GM10248 (cell line): ENCODE results near the gene SPZ1.
"Not testable (repeated sequence)": the region's sequence is repeated elsewhere in the genome, so short reads cannot be mapped to it uniquely, and the experiment has no call there.

Experiments used
- CTCF ChIA-PET: fragments of 300-600 bp; sonication (Branson Sonifier 250); formaldehyde crosslinking; extraction: SDS; loops from one replicate; lab custom pipeline; 2021; ENCODE audit warnings: antibody characterized with exemption; lab: Yijun Ruan, JAX
- POLR2A ChIA-PET: fragments of 350-650 bp; sonication (Branson Sonifier 250); formaldehyde crosslinking; extraction: SDS; loops from one replicate; lab custom pipeline; 2020; ENCODE audit warnings: antibody characterized with exemption; lab: Yijun Ruan, JAX
- DNase-seq: peaks from one replicate; pipeline ENCODE4 v3.0.0; 2012; ENCODE audit errors: extremely low spot score
- TF ChIP-seq, protein P1 (sequence below): IDR thresholded peaks from 2 replicates; pipeline ENCODE4 v1.5.1; 2012; ENCODE audit warnings: mild to moderate bottlenecking, low read depth; ENCODE audit errors: extremely low read depth, missing control alignments, control extremely low read depth

The SPZ1 gene

DNA sequence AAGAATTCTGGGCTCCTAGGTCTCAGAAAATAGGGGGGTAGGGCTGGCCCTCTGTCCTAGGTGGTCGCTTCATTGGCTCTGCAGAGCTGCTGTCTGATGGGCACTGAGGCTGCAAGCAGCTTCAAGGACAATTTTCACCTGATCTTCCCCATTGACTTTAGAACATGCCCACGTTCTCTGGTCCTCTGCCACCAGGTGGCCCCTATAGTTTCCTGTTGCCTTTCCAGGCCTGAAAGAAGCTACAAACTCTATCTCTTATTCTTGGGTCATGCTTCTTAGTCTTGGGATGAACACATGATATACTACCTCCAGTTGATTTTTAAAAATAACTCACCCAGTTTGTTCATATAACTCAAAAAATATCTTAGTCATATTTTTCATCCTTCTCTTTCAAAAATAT is 26.3 kb downstream of the SPZ1 start:
- ChIA-PET CTCF (interaction anchor here (0.6 to 1.4 kb wide), 11 partner anchors 11 to 1157 kb away, joined by 3 to 7 read pairs (median 3); no protein-coding TSS in a partner anchor), POLR2A (no interaction called here)
- TF ChIP-seq, protein P1, sequence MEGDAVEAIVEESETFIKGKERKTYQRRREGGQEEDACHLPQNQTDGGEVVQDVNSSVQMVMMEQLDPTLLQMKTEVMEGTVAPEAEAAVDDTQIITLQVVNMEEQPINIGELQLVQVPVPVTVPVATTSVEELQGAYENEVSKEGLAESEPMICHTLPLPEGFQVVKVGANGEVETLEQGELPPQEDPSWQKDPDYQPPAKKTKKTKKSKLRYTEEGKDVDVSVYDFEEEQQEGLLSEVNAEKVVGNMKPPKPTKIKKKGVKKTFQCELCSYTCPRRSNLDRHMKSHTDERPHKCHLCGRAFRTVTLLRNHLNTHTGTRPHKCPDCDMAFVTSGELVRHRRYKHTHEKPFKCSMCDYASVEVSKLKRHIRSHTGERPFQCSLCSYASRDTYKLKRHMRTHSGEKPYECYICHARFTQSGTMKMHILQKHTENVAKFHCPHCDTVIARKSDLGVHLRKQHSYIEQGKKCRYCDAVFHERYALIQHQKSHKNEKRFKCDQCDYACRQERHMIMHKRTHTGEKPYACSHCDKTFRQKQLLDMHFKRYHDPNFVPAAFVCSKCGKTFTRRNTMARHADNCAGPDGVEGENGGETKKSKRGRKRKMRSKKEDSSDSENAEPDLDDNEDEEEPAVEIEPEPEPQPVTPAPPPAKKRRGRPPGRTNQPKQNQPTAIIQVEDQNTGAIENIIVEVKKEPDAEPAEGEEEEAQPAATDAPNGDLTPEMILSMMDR: peak; percentile 40
- DNase-seq: peak; percentile 48

DNA sequence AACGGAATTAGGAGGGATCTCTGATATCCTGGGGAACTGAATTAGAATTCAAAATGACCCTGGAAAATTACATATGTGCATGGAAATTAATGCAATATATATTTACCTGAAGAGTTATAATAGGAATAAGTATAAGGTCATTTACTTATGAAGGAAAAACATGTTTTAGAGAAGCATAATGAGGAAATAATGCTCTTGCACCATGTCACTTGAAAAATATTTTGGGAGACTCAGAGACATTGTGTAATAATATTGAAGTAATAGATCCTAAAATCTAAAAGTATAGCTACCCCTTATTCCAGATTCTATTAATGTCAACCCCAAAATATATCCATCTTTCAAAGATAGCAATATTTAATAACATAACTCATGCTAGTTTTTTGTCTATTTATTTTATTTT is 28.4 kb downstream of the SPZ1 start:
- POLR2A ChIA-PET: no interaction called here
- DNase-seq: no peak
- CTCF ChIA-PET: no interaction called here
- TF ChIP-seq, protein P1: no peak

DNA sequence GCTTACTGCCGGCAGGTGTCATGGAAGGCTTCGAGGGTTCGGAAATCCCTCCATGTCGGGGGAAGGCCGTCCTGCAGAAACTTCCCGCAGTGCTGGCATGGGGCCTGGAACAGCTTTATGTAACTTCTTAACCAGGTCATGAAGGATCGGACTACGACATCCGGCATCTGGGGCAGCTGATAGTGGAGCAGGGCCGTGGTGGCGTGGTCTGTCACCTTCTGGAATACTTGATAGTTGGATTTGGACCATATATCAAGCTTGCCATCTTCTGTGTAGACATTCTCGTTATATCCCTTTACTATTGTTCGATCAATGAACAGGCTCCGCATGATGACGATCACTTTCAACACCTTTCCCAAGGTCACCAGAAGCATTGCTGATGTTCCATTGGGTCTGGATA is 31.2 kb downstream of the SPZ1 start:
- POLR2A ChIA-PET, DNase-seq: not testable (repeated sequence)
- CTCF ChIA-PET: interaction anchor here (0.6 kb wide), 1 partner anchor 18 kb away, joined by 3 read pairs; no protein-coding TSS in a partner anchor

DNA sequence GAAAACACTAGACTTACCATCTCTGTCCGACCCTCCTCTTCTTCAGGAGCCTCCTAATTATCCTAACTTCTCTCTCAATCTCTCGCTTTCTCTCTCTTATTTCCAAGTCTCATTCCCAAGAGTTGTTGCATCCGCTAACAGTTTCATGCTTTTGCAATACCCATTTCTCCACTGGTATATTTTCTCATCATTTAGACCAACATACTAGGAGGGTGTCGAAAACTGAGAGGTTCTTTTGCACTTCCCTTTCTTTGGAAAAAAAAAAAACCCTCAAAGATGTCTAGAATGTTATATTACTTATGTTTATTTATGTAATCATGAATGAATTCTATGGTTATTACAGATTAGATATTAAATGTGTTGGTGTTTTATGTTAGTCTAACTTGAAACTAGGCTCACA is 35.9 kb downstream of the SPZ1 start:
- CTCF ChIA-PET: interaction anchor here (1.0 kb wide), 1 partner anchor 11 kb away, joined by 3 read pairs; no protein-coding TSS in a partner anchor
- no peak for DNase-seq
- POLR2A ChIA-PET: no interaction called here
- TF ChIP-seq, protein P1: no peak

DNA sequence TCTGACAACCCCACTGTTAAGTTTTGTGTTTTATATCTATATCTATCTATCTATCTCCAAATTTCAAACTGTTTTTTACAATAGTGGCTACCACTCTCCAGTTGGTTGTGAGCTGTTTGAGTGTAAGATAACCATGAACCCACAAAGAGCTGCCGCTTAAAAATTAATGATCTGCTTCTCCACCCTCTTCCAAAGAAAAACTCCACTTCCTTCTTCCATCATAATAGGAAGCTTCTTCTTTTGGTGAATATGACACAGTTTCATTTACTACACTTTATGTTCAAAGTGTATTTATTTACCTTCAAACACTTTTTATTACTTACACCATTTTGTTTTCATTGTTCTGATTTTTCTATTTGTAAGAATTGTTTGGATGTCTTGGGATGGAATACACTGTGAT is 37.9 kb downstream of the SPZ1 start:
- TF ChIP-seq, protein P1: no peak
- CTCF ChIA-PET: interaction anchor here (1.0 to 1.3 kb wide), 4 partner anchors 11 to 26 kb away, joined by 3 read pairs; no protein-coding TSS in a partner anchor
- no peak for DNase-seq
- POLR2A ChIA-PET: no interaction called here

DNA sequence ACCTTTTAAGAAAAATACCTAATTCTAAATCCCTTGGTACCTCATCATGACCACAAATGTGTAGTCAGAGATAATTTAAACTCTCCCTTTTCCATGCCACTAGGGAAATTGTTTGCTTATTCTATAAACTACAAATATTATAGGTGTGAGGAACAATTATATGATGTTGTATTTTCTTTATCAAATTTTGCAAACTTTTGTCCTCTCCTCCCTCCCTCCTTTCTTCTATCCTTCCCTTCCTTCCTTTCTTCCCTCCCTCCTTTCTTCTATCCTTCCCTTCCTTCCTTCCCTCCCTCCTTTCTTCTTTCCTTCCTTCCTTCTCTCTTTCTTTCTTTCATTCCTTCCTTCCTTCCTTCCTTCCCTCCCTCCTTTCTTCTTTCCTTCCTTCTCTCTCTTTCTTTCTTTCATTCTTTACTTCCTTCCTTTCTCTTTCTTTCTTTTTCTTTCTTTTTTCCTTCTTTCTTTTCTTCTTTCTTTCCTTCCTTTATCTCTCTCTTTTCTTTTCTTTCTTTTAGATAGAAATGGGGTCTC is 41.2 kb downstream of the SPZ1 start:
- DNase-seq: no peak
- TF ChIP-seq, protein P1: no peak
- ChIA-PET CTCF (interaction anchor here (1.7 kb wide), 1 partner anchor 12 kb away, joined by 4 read pairs; no protein-coding TSS in a partner anchor), POLR2A (no interaction called here)

DNA sequence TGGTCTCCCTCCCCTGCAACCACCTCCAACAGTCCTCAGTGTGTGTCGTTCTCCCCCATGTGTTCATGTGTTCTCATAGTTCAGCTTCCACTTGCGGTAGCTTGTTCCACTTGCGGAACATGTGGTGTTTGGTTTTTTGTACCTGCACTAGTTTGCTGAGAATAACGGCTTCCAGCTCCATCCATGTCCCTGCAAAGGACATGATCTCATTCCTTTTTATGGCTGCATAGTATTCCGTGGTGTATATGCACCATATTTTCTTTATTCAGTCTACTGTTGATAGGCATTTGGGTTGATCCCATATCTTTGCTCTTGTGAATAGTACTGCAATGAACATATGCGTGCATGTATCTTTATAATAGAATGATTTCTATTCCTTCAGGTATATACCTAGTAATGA is 45.1 kb downstream of the SPZ1 start:
- TF ChIP-seq, protein P1: no peak
- no peak for DNase-seq
- ChIA-PET POLR2A (no interaction called here), CTCF (interaction anchor here (1.4 to 2.1 kb wide), 2 partner anchors 11 to 57 kb away, joined by 3 to 6 read pairs; no protein-coding TSS in a partner anchor)
